ENCODE data around the gene ISOC2.
"Not testable (repeated sequence)": the region's sequence is repeated elsewhere in the genome, so short reads cannot be mapped to it uniquely, and the experiment has no call there.

Gene ISOC2

GRCh38 chr19:55434356-55434919 is 27.0 kb downstream of the ISOC2 start:
- no peak overlapping the region for H3K4me3 Mint-ChIP-seq
- H3K4me1 Mint-ChIP-seq (ENCODE audit: low read depth): no peaks in the 10 kb centered on the region
- H3K9me3 Mint-ChIP-seq: no peaks in the 10 kb centered on the region
- no peak overlapping the region for H3K27ac Mint-ChIP-seq
- no peak for DNase-seq
- peaks cover 63% of the 10 kb centered on the region for H3K27me3 Mint-ChIP-seq
- no peaks in the 10 kb centered on the region for H3K36me3 Mint-ChIP-seq (ENCODE audit: low read depth)

GRCh38 chr19:55433292-55433691 is 28.1 kb downstream of the ISOC2 start:
- H3K27me3 Mint-ChIP-seq: peaks cover 58% of the 10 kb centered on the region

GRCh38 chr19:55432241-55432959 is 29.0 kb downstream of the ISOC2 start:
- no peak for DNase-seq

More at GRCh38 chr19:55433292-55433691, 28.1 kb downstream of the ISOC2 start:
- DNase-seq: no peak
- H3K4me1 Mint-ChIP-seq (ENCODE audit: low read depth): no peaks in the 10 kb centered on the region
- no peak overlapping the region for H3K27ac Mint-ChIP-seq
- H3K4me3 Mint-ChIP-seq: no peak overlapping the region
- H3K36me3 Mint-ChIP-seq (ENCODE audit: low read depth): no peaks in the 10 kb centered on the region
- no peaks in the 10 kb centered on the region for H3K9me3 Mint-ChIP-seq

GRCh38 chr19:55431183-55431582 is 30.3 kb downstream of the ISOC2 start:
- Mint-ChIP-seq H3K27me3 (peaks cover 41% of the 10 kb centered on the region), H3K36me3 (ENCODE audit: low read depth) (no peaks in the 10 kb centered on the region), H3K9me3 (no peaks in the 10 kb centered on the region), H3K4me1 (ENCODE audit: low read depth) (no peaks in the 10 kb centered on the region), H3K27ac (no peak overlapping the region), H3K4me3 (no peak overlapping the region)
- DNase-seq: no peak

More at GRCh38 chr19:55432241-55432959, 29.0 kb downstream of the ISOC2 start:
- peaks cover 53% of the 10 kb centered on the region for H3K27me3 Mint-ChIP-seq
- no peaks in the 10 kb centered on the region for H3K36me3 Mint-ChIP-seq (ENCODE audit: low read depth)
- no peaks in the 10 kb centered on the region for H3K4me1 Mint-ChIP-seq (ENCODE audit: low read depth)
- no peak overlapping the region for H3K27ac Mint-ChIP-seq
- no peaks in the 10 kb centered on the region for H3K9me3 Mint-ChIP-seq
- no peak overlapping the region for H3K4me3 Mint-ChIP-seq

- H3K4me1 Mint-ChIP-seq (ENCODE audit: low read depth): peaks cover 9% of the 10 kb centered on the region
- H3K27ac Mint-ChIP-seq: no peak overlapping the region
- no peak overlapping the region for H3K4me3 Mint-ChIP-seq
- DNase-seq: no peak
- no peaks in the 10 kb centered on the region for H3K36me3 Mint-ChIP-seq (ENCODE audit: low read depth)
- H3K27me3 Mint-ChIP-seq: peaks cover 23% of the 10 kb centered on the region
- H3K9me3 Mint-ChIP-seq: no peaks in the 10 kb centered on the region
These were observed 35.4 kb downstream of the ISOC2 start for GRCh38 chr19:55426042-55426441.

- no peak for DNase-seq
- Mint-ChIP-seq H3K9me3 (no peaks in the 10 kb centered on the region), H3K4me1 (ENCODE audit: low read depth) (peaks cover 14% of the 10 kb centered on the region), H3K27me3 (peaks cover 10% of the 10 kb centered on the region), H3K27ac (no peak overlapping the region), H3K4me3 (no peak overlapping the region), H3K36me3 (ENCODE audit: low read depth) (no peaks in the 10 kb centered on the region)
These were observed 36.9 kb downstream of the ISOC2 start for GRCh38 chr19:55424518-55424917.

- peaks cover 4% of the 10 kb centered on the region for H3K27me3 Mint-ChIP-seq
- no peaks in the 10 kb centered on the region for H3K9me3 Mint-ChIP-seq
- H3K36me3 Mint-ChIP-seq (ENCODE audit: low read depth): no peaks in the 10 kb centered on the region
- DNase-seq: no peak
- no peak overlapping the region for H3K4me3 Mint-ChIP-seq
- H3K4me1 Mint-ChIP-seq (ENCODE audit: low read depth): peaks cover 14% of the 10 kb centered on the region
- H3K27ac Mint-ChIP-seq: no peak overlapping the region
These were observed 38.0 kb downstream of the ISOC2 start for GRCh38 chr19:55423225-55424005.

GRCh38 chr19:55421281-55421680 is 40.2 kb downstream of the ISOC2 start:
- not testable (repeated sequence) for H3K4me3 Mint-ChIP-seq; H3K36me3 Mint-ChIP-seq (ENCODE audit: low read depth); H3K27ac Mint-ChIP-seq; DNase-seq; H3K9me3 Mint-ChIP-seq; H3K27me3 Mint-ChIP-seq
- H3K4me1 Mint-ChIP-seq (ENCODE audit: low read depth): peaks cover 18% of the 10 kb centered on the region

- H3K36me3 Mint-ChIP-seq (ENCODE audit: low read depth): no peaks in the 10 kb centered on the region
- H3K9me3 Mint-ChIP-seq: no peaks in the 10 kb centered on the region
- no peak for DNase-seq
- H3K4me3 Mint-ChIP-seq: no peak overlapping the region
- no peaks in the 10 kb centered on the region for H3K27me3 Mint-ChIP-seq
- H3K4me1 Mint-ChIP-seq (ENCODE audit: low read depth): peaks cover 18% of the 10 kb centered on the region
- no peak overlapping the region for H3K27ac Mint-ChIP-seq
These were observed 41.7 kb downstream of the ISOC2 start for GRCh38 chr19:55419624-55420236.

- DNase-seq: no peak
- Mint-ChIP-seq H3K4me1 (ENCODE audit: low read depth) (peaks cover 18% of the 10 kb centered on the region), H3K9me3 (no peaks in the 10 kb centered on the region), H3K27me3 (no peaks in the 10 kb centered on the region), H3K36me3 (ENCODE audit: low read depth) (no peaks in the 10 kb centered on the region), H3K27ac (no peak overlapping the region), H3K4me3 (no peak overlapping the region)
These were observed 42.3 kb downstream of the ISOC2 start for GRCh38 chr19:55419103-55419502.

- no peaks in the 10 kb centered on the region for H3K27me3 Mint-ChIP-seq
- no peaks in the 10 kb centered on the region for H3K9me3 Mint-ChIP-seq
- H3K4me1 Mint-ChIP-seq (ENCODE audit: low read depth): peaks cover 18% of the 10 kb centered on the region
- no peak overlapping the region for H3K27ac Mint-ChIP-seq
- no peak overlapping the region for H3K4me3 Mint-ChIP-seq
- peak; percentile 50 for DNase-seq
- H3K36me3 Mint-ChIP-seq (ENCODE audit: low read depth): no peaks in the 10 kb centered on the region
These were observed 43.3 kb downstream of the ISOC2 start for GRCh38 chr19:55418185-55418584.

- Mint-ChIP-seq H3K36me3 (ENCODE audit: low read depth) (peaks cover 29% of the 10 kb centered on the region), H3K27ac (no peak overlapping the region), H3K4me1 (ENCODE audit: low read depth) (peaks cover 26% of the 10 kb centered on the region), H3K27me3 (no peaks in the 10 kb centered on the region), H3K4me3 (no peak overlapping the region), H3K9me3 (peaks cover 10% of the 10 kb centered on the region)
- no peak for DNase-seq
These were observed 51.3 kb downstream of the ISOC2 start for GRCh38 chr19:55410168-55410567.

- not testable (repeated sequence) for DNase-seq, H3K4me3 Mint-ChIP-seq, H3K27me3 Mint-ChIP-seq
- Mint-ChIP-seq H3K4me1 (ENCODE audit: low read depth) (peaks cover 28% of the 10 kb centered on the region), H3K9me3 (peaks cover 10% of the 10 kb centered on the region), H3K36me3 (ENCODE audit: low read depth) (peaks cover 38% of the 10 kb centered on the region), H3K27ac (peak overlapping the region; percentile 99)
These were observed 52.3 kb downstream of the ISOC2 start for GRCh38 chr19:55409179-55409578.

- Mint-ChIP-seq H3K36me3 (ENCODE audit: low read depth) (peaks cover 45% of the 10 kb centered on the region), H3K27ac (peak overlapping the region; percentile 99), H3K9me3 (peaks cover 10% of the 10 kb centered on the region), H3K4me1 (ENCODE audit: low read depth) (peaks cover 33% of the 10 kb centered on the region), H3K4me3 (peak overlapping the region; percentile 92), H3K27me3 (no peaks in the 10 kb centered on the region)
- no peak for DNase-seq
These were observed 52.9 kb downstream of the ISOC2 start for GRCh38 chr19:55408533-55408872.

All from activated T-cell treated with anti-CD3 and anti-CD28 coated beads, Interleukin-2, amount 50 U/mL, for 24 hours (primary cell).